ENCODE data around the gene CD164. TPM values are rescaled to one million over a fixed set of nuclear protein-coding genes. Genes with fewer than 3 reads are reported as not detected.

Gene CD164
- total RNA-seq, 1 experiment from 2014 or later: 228 TPM

DNA sequence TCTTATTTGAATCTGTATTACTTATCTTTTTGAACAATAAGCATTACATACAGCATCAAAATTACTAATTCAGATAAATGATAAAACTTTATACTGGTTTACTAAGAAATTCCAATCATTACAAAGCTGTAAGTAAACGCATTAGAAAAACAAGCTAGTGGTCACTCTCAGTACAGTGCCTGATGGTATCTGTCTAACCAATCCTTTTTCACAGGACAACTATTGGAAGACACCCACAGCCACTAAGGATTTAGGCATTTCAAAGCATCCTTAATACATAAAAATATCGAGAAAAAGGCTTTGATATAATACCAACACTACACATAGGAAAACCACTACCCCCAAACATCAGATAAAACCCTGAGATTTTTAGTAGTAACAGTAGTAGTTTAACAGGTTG, 2.6 kb downstream of the CD164 start:
- no peaks in the 10 kb centered on the region for H3K27me3 ChIP-seq (replicated peaks; ENCODE audit: control insufficient read depth, insufficient read depth, low read length)
- Mint-ChIP-seq H3K4me1 (ENCODE audit: low read depth, unreplicated experiment) (peaks cover 16% of the 10 kb centered on the region), H3K9me3 (ENCODE audit: unreplicated experiment) (no peaks in the 10 kb centered on the region), H3K27ac (ENCODE audit: unreplicated experiment) (no peak overlapping the region), H3K36me3 (ENCODE audit: insufficient read depth, unreplicated experiment) (peaks cover 63% of the 10 kb centered on the region), H3K27me3 (ENCODE audit: insufficient read depth, unreplicated experiment) (no peaks in the 10 kb centered on the region), H3K4me3 (ENCODE audit: unreplicated experiment) (peak overlapping the region; percentile 97)
- peaks cover 15% of the 10 kb centered on the region for H3K4me1 ChIP-seq
- no peak for DNase-seq
- intact Hi-C loops (cut with micrococcal nuclease; ENCODE audit: unreplicated experiment): loop anchor here (5.0 kb wide), 1 partner anchor 72 kb away; no protein-coding TSS in a partner anchor
- H3K4me3 ChIP-seq (ENCODE audit: low read depth, low read length): peak overlapping the region; percentile 92
- peaks cover under 1% of the 10 kb centered on the region for H3K36me3 ChIP-seq (ENCODE audit: control insufficient read depth, insufficient read depth, low read length)
- no TSS peak for BruUV-seq (replicated peaks)
- TF ChIP-seq CTCF (IDR thresholded peaks at IDR 0.05; ENCODE audit: insufficient read depth in 1 of 2, low read depth in 1 of 2, low read length in 1 of 2, severe bottlenecking in 1 of 2, unreplicated experiment in 1 of 2): no peak
- H3K9me3 ChIP-seq: no peaks in the 10 kb centered on the region
- CTCF ChIA-PET: no interaction called here
- POLR2A ChIA-PET: no interaction called here

GRCh38 chr6:109377717-109378116, 4.5 kb downstream of the CD164 start:
- POLR2A ChIA-PET: no interaction called here
- BruUV-seq (replicated peaks): no TSS peak
- peaks cover 5% of the 10 kb centered on the region for H3K36me3 ChIP-seq (ENCODE audit: control insufficient read depth, insufficient read depth, low read length)

DNA sequence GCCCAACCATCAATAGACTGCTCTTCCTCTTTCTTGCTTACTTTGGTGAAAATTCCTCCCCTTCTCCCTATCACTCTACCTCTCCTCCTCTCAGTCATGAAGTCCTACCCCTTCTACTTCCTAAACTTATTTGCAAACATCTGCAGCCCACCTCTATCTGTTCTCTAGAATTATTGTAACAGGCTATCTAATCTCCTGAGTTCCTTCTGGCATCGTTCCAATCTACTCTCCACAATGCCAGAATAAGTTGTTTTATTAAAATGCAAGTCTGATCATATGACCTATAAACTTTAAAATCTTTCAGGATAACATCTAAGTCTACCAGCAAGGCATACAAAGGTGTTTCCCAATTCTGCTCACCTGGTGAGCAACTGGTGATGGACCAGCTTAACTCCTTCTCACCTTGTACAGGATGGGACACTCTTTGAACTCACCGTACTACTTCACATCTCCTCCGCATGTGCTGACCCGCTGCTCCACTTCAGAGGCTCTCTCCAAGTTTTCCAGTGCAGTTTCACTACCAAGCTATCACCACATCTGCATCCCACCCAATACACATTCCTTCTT, 7.9 kb downstream of the CD164 start:
- peaks cover 84% of the 10 kb centered on the region for H3K36me3 Mint-ChIP-seq (ENCODE audit: insufficient read depth, unreplicated experiment)
- no peak overlapping the region for H3K4me3 ChIP-seq (ENCODE audit: low read depth, low read length)
- intact Hi-C loops (cut with micrococcal nuclease; ENCODE audit: unreplicated experiment): no loop called here
- no peaks in the 10 kb centered on the region; the same call in 1 of the 2 replicates for H3K4me1 ChIP-seq
- ChIA-PET CTCF (no interaction called here), POLR2A (no interaction called here)
- BruUV-seq (replicated peaks): no TSS peak
- H3K4me1 Mint-ChIP-seq (ENCODE audit: low read depth, unreplicated experiment): peaks cover 18% of the 10 kb centered on the region
- no peaks in the 10 kb centered on the region for H3K27me3 Mint-ChIP-seq (ENCODE audit: insufficient read depth, unreplicated experiment)
- no peaks in the 10 kb centered on the region for H3K9me3 Mint-ChIP-seq (ENCODE audit: unreplicated experiment)
- H3K27ac Mint-ChIP-seq (ENCODE audit: unreplicated experiment): peak overlapping the region; percentile 5
- no peak overlapping the region for H3K4me3 Mint-ChIP-seq (ENCODE audit: unreplicated experiment)
- TF ChIP-seq CTCF (IDR thresholded peaks at IDR 0.05; ENCODE audit: insufficient read depth in 1 of 2, low read depth in 1 of 2, low read length in 1 of 2, severe bottlenecking in 1 of 2, unreplicated experiment in 1 of 2): no peak
- H3K27me3 ChIP-seq (replicated peaks; ENCODE audit: control insufficient read depth, insufficient read depth, low read length): no peaks in the 10 kb centered on the region
- peaks cover 5% of the 10 kb centered on the region for H3K36me3 ChIP-seq (ENCODE audit: control insufficient read depth, insufficient read depth, low read length)
- no peak for DNase-seq
- H3K9me3 ChIP-seq: no peaks in the 10 kb centered on the region

More at GRCh38 chr6:109377717-109378116, 4.5 kb downstream of the CD164 start:
- H3K9me3 Mint-ChIP-seq (ENCODE audit: unreplicated experiment): no peaks in the 10 kb centered on the region
- no peak overlapping the region for H3K4me3 Mint-ChIP-seq (ENCODE audit: unreplicated experiment)
- H3K4me3 ChIP-seq (ENCODE audit: low read depth, low read length): no peak overlapping the region
- H3K27me3 ChIP-seq (replicated peaks; ENCODE audit: control insufficient read depth, insufficient read depth, low read length): no peaks in the 10 kb centered on the region
- intact Hi-C loops (cut with micrococcal nuclease; ENCODE audit: unreplicated experiment): no loop called here
- CTCF ChIA-PET: no interaction called here
- DNase-seq: no peak
- no peaks in the 10 kb centered on the region for H3K27me3 Mint-ChIP-seq (ENCODE audit: insufficient read depth, unreplicated experiment)
- H3K9me3 ChIP-seq: no peaks in the 10 kb centered on the region
- peaks cover 18% of the 10 kb centered on the region for H3K4me1 Mint-ChIP-seq (ENCODE audit: low read depth, unreplicated experiment)
- TF ChIP-seq CTCF (IDR thresholded peaks at IDR 0.05; ENCODE audit: insufficient read depth in 1 of 2, low read depth in 1 of 2, low read length in 1 of 2, severe bottlenecking in 1 of 2, unreplicated experiment in 1 of 2): no peak
- H3K4me1 ChIP-seq: peaks cover 9% of the 10 kb centered on the region; the same call in 1 of the 2 replicates
- H3K27ac Mint-ChIP-seq (ENCODE audit: unreplicated experiment): no peak overlapping the region
- H3K36me3 Mint-ChIP-seq (ENCODE audit: insufficient read depth, unreplicated experiment): peaks cover 75% of the 10 kb centered on the region
